ENCODE measurements around the gene SNX25.
"Not testable (repeated sequence)": the region's sequence is repeated elsewhere in the genome, so short reads cannot be mapped to it uniquely, and the experiment has no call there.

Gene SNX25

GRCh38 chr4:185209031-185209851 is at the start of gene SNX25:
TSS of gene SNX25 (plus strand) at chr4:185209598. CDS start at chr4:185209827, 229 bp downstream.
- DNase-seq (ENCODE audit: low read depth in 3 of 3) = peak; percentile 73 to 83 (median 77)

GRCh38 chr4:185165605-185166063 is 43.8 kb upstream of the SNX25 start:
- DNase-seq (ENCODE audit: low read depth in 3 of 3) = no peak

GRCh38 chr4:185167234-185167633 is 42.2 kb upstream of the SNX25 start:
- DNase-seq (ENCODE audit: low read depth in 3 of 3) = no peak

GRCh38 chr4:185171373-185172071 is 37.9 kb upstream of the SNX25 start:
- DNase-seq (ENCODE audit: low read depth in 3 of 3) = no peak

GRCh38 chr4:185179488-185179887 is 29.9 kb upstream of the SNX25 start:
- DNase-seq (ENCODE audit: low read depth in 3 of 3) = no peak

GRCh38 chr4:185182239-185182638 is 27.2 kb upstream of the SNX25 start:
- DNase-seq (ENCODE audit: low read depth in 3 of 3) = no peak

DNA sequence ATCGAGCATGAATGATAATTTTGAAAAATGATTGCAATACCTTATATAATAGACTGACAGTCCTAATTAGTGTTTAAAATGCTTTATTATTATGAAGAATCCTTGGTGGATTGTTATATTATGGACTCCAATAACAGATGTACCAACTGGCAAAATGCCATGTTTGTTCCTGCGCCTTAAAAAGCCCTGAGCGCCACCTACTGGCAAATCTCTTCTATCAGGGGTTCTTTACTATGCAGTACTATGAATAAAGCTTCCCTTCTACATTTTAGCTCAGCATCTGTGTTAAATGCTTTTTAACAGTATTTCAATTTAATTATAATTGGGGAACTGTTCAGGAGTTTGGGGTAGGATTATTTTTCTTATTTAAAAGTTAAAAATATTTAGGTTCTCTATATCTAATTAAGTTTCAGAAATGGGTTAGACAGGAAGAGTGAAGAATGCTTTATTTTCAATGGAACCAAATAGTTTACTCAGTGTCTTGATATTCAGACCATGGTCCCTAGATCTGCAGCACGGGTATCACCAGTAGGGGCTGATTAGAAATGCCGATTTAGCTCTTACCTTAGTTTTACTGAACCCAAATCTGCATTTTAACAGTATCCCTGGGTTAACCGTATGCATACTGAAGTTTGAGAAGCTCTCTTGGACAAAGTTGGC is 25.6 kb upstream of the SNX25 start:
- peak; percentile 29 to 61 (median 50) for DNase-seq (ENCODE audit: low read depth in 3 of 3)

- DNase-seq (ENCODE audit: low read depth in 3 of 3) = no peak
Observed at GRCh38 chr4:185186769-185187168, 22.6 kb upstream of the SNX25 start.

DNA sequence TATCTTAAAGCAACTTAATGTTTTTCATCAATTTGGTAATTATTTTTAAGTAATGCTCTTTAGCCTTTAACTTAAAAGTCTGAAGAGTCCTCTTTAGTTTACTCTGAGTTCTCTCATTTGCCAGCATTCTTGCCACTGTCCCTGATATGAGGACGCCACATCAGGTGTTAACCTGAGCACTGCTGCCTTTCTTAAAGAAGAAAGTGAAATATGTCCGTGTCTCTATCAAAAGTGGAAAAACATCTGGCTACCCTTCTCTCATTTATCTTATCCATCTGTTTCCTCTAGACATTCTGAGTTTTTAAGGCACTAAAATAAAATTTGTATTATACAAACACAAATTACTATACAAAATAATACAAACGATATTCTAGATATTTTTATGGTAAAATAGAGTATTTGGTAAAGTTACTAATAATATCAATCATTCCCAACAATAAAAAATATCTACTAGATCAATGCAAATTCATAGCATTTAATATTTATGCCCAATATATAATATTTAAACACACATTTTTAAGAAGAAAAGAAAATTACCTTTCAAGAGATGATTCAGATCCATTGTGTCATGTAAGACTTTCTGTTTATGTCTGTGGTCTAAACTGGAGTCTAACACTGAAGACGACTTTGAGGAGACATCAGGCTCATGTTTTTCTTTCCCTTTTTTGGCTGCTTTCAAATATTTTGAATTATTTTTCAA is 19.6 kb upstream of the SNX25 start:
- no peak for DNase-seq (ENCODE audit: low read depth in 3 of 3)

GRCh38 chr4:185190306-185190856 is 19.0 kb upstream of the SNX25 start:
- DNase-seq (ENCODE audit: low read depth in 3 of 3) = no peak

GRCh38 chr4:185192059-185192458 is 17.3 kb upstream of the SNX25 start:
- DNase-seq (ENCODE audit: low read depth in 3 of 3) = no peak

- DNase-seq (ENCODE audit: low read depth in 3 of 3) = no peak
Observed at GRCh38 chr4:185194924-185195888, 14.2 kb upstream of the SNX25 start.

GRCh38 chr4:185196437-185196836 is 13.0 kb upstream of the SNX25 start:
- no peak for DNase-seq (ENCODE audit: low read depth in 3 of 3)

DNA sequence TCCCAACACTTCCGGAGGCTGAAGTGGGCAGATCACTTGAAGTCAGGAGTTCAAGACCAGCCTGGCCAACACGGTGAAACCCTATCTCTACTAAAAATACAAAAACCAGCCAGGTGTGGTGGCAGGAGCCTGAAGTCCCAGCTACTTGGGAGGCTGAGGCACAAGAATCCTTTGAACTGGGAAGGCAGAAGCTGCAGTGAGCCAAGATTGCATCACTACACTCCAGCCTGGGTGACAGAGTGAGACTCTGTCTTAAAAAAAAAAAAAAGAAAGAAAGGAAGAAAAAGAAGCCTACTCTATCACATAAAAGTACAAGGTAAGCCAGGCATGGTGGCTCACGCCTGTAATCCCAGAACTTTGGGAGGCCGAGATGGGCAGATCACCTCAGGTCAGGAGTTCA is 11.2 kb upstream of the SNX25 start:
- DNase-seq (ENCODE audit: low read depth in 3 of 3) = not testable (repeated sequence)

DNA sequence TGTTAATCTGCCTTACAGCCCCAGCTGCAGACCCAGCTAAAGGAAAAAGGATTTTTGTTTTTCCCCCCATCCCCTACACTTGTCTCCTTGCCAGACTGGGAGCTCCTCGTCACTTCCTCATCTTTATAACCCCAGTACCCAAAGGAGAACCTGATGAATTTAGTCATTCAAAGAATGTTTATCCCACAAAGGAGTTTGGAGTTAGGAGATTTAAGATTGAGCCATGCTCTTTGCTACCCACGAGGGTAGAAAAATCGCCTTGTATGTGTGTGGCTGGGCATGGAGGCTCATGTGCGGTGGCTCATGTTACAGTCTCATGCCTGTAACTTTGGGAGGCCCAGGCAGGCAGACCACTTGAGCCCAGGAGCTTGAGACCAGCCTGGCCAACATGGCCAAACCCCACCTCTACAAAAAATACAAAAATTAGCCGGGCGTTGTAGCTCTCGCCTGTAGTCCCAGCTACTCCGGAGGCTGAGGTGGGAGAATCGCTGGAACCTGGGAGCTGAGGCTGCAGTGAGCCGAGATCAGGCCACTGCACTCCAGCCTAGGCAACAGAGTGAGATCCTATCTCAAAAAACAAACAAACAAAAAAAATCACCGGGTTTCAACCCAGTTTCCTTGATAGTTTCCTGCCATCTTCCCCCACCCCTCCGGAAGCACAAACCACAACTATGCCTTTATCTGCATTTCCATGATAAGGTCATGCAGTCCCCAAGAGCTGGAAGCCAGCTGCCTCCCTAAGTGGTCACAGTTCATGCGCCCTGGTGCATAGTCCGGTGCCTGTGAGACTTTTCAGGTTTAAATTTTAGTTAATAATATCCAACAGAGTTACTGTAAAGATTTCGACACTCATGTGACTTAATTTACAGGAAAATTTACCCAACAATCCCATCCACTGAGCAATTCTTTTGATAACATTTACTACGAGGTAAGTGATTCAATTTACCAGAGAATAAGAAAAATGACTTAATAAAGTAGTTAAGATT is 7.1 kb upstream of the SNX25 start:
- no peak for DNase-seq (ENCODE audit: low read depth in 3 of 3)

GRCh38 chr4:185202984-185203485 is 6.4 kb upstream of the SNX25 start:
- DNase-seq (ENCODE audit: low read depth in 3 of 3) = no peak

DNA sequence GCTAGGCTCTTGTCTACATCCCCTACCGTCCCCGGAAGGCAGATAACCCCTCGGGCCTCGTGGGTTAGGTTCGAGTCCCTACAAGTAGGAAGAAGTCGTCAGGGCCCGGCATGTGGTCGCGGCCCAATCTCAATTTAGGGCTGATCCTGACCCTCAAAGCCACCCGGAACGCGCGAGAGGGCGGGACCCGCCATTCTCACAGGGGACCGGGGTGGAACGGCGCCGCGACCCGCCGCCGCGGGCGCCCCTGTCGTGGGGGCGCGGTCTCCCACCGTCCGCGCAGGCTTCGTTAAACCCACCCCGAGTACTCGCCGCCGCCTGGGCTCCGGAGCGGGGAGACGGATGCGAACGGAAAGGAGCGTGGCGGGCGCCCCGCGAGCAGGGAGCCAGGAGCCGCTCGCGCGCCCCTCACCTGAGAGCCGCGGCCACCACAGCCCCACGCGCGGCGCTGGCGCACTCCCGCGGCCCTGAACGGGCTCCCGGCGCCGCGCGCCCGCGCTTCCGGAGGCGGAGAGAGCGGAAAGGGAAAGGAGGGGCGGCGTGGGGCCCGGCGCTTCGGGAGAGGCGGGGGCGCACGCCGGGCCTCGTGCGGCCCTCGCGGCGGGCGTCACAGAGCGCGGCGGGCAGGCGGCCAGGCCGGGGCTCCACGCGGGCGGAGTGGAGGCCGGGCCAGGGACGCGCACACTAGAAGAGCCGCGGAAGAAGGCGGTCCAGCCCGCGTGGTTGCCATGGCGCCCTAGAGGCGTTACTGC is 5.7 kb upstream of the SNX25 start, which contains the start of gene CFAP97:
CFAP97 (minus strand) TSS at position 515 of the 752 bp plus-strand sequence. CDS start 12,804 bp downstream, outside the sequence.
- DNase-seq (ENCODE audit: low read depth in 3 of 3) = peak; percentile 70 to 76 (median 74)

Data from stimulated activated CD4-positive, alpha-beta T cell treated with anti-CD3 and anti-CD28 coated beads, TNF-alpha, amount 100 ng/mL, for 4 hours (primary cell).